H1 (cell line): Measurements from ENCODE around the gene FNDC1. TPM values are rescaled to one million over a fixed set of nuclear protein-coding genes. Genes with fewer than 3 reads are reported as not detected.

Experiments used
- CTCF ChIA-PET: fragments of 300-600 bp; sonication (Branson Sonifier 250); formaldehyde crosslinking; loops from one replicate; lab custom pipeline; 2021; ENCODE audit not compliant: partially characterized antibody; lab: Charles Lee
- POLR2A ChIA-PET: fragments of 300-600 bp; sonication (Branson Sonifier 250); formaldehyde crosslinking; loops from one replicate; lab custom pipeline; 2021; ENCODE audit warnings: inconsistent platforms; ENCODE audit not compliant: partially characterized antibody; lab: Charles Lee
- DNase-seq, 2 experiments: peaks; one replicate each; pipeline versions ENCODE4 v3.0.0 to v3.0.0-alpha.2; 2010 to 2022; ENCODE audit warnings: low spot score in 2 of 2, low read depth in 1 of 2, mixed read lengths in 1 of 2
- FAIRE-seq: peaks from 2 replicates; lab custom pipeline; 2011; peaks lifted over from hg19 to GRCh38; lab: Jason Lieb, UNC
- H2AFZ ChIP-seq: 2 replicates; pipeline ENCODE4 v1.8.1; 2012; ENCODE audit warnings: low read length, inconsistent platforms
- H2AK5ac ChIP-seq: 2 replicates; pipeline ENCODE4 v1.6.1; 2013; ENCODE audit warnings: low read depth, low read length
- H2BK120ac ChIP-seq: replicated peaks from 2 replicates; pipeline ENCODE3; 2013; ENCODE audit warnings: low read depth, low read length, inconsistent platforms
- H2BK12ac ChIP-seq: 2 replicates; pipeline ENCODE4 v1.6.1; 2013; ENCODE audit warnings: low read depth, low read length
- H2BK15ac ChIP-seq: 2 replicates; pipeline ENCODE4 v1.6.1; 2013; ENCODE audit warnings: low read length
- H2BK20ac ChIP-seq: 2 replicates; pipeline ENCODE4 v1.6.1; 2013; ENCODE audit warnings: low read length
- H2BK5ac ChIP-seq: 2 replicates; pipeline ENCODE4 v1.6.1; 2013; ENCODE audit warnings: low read depth, low read length
- H3K14ac ChIP-seq: 2 replicates; pipeline ENCODE4 v1.6.1; 2013; ENCODE audit warnings: inconsistent platforms; ENCODE audit not compliant: insufficient read length
- H3K18ac ChIP-seq: 2 replicates; pipeline ENCODE4 v1.6.1; 2013; ENCODE audit warnings: low read length; ENCODE audit errors: extremely low read depth
- H3K23ac ChIP-seq: 2 replicates; pipeline ENCODE4 v1.6.1; 2013; ENCODE audit warnings: inconsistent platforms; ENCODE audit not compliant: insufficient read length
- H3K23me2 ChIP-seq: 2 replicates; pipeline ENCODE4 v1.6.1; 2013; ENCODE audit warnings: low read depth, low read length
- H3K27ac ChIP-seq: 2 replicates; pipeline ENCODE4 v1.6.1; 2011; ENCODE audit warnings: low read depth, low read length, inconsistent platforms
- H3K27me3 ChIP-seq, 4 experiments: replicated peaks in 1 of 4; 1 replicate in 1 of 4; 2 replicates in 3 of 4; pipeline versions ENCODE4 v1.6.1 to v1.8.1; 2011 to 2013; ENCODE audit warnings: low read length in 3 of 4, mild to moderate bottlenecking in 3 of 4, inconsistent platforms in 2 of 4, mixed read lengths in 2 of 4, moderate library complexity in 1 of 4; ENCODE audit not compliant: control insufficient read depth in 3 of 4, insufficient read depth in 3 of 4; ENCODE audit errors: extremely low read depth in 1 of 4
- H3K36me3 ChIP-seq, 4 experiments: 2 replicates each; pipeline versions ENCODE4 v1.6.1 to v1.8.1; 2011 to 2013; ENCODE audit warnings: mild to moderate bottlenecking in 4 of 4, low read length in 3 of 4, moderate library complexity in 2 of 4, control low read depth in 1 of 4, inconsistent platforms in 1 of 4; ENCODE audit not compliant: insufficient read depth in 4 of 4, control insufficient read depth in 2 of 4
- H3K4ac ChIP-seq: replicated peaks from 2 replicates; pipeline ENCODE3; 2013; ENCODE audit warnings: low read length, low read depth, mixed read lengths, inconsistent platforms; ENCODE audit not compliant: insufficient read length
- H3K4me1 ChIP-seq, 4 experiments: replicated peaks in 1 of 4; 1 replicate in 1 of 4; 2 replicates in 3 of 4; pipeline versions ENCODE4 v1.6.1 to v1.8.1; 2011 to 2013; ENCODE audit warnings: low read length in 3 of 4, inconsistent platforms in 2 of 4, mixed read lengths in 1 of 4; ENCODE audit not compliant: insufficient read depth in 4 of 4, control insufficient read depth in 3 of 4
- H3K4me2 ChIP-seq, 2 experiments: 2 replicates each; pipeline versions ENCODE4 v1.6.1 to v1.8.1; 2011 to 2013; ENCODE audit warnings: low read depth in 2 of 2, low read length in 2 of 2, control low read depth in 1 of 2, inconsistent platforms in 1 of 2, mild to moderate bottlenecking in 1 of 2; ENCODE audit not compliant: insufficient read depth in 1 of 2
- H3K4me3 ChIP-seq, 4 experiments: fragments of 200-600, 300-600 bp in 1 of 4; sonication (generic), shearing (Covaris generic), sonication (Bioruptor Twin) in 1 of 4; 2 replicates each; pipeline versions ENCODE4 v1.5.1 to v1.8.1; 2011 to 2016; ENCODE audit warnings: low read length in 4 of 4, low read depth in 3 of 4, control low read depth in 2 of 4, inconsistent platforms in 2 of 4, mild to moderate bottlenecking in 2 of 4, mixed read lengths in 1 of 4, moderate library complexity in 1 of 4; ENCODE audit not compliant: insufficient read depth in 2 of 4; ENCODE audit errors: extremely low read depth in 1 of 4
- H3K56ac ChIP-seq: replicated peaks from 2 replicates; pipeline ENCODE3; 2013; ENCODE audit warnings: low read depth, mild to moderate bottlenecking, mixed read lengths, low read length, inconsistent platforms; ENCODE audit not compliant: insufficient read length
- H3K79me1 ChIP-seq: 2 replicates; pipeline ENCODE4 v1.6.1; 2013; ENCODE audit warnings: low read depth, low read length, control low read depth
- H3K79me2 ChIP-seq, 2 experiments: 2 replicates each; pipeline versions ENCODE4 v1.6.1 to v1.8.1; 2012 to 2013; ENCODE audit warnings: low read length in 2 of 2, mild to moderate bottlenecking in 2 of 2, inconsistent platforms in 1 of 2; ENCODE audit not compliant: insufficient read depth in 2 of 2, control insufficient read depth in 1 of 2
- H3K9ac ChIP-seq, 4 experiments: replicated peaks in 1 of 4; 1 replicate in 1 of 4; 2 replicates in 3 of 4; pipeline versions ENCODE4 v1.6.1 to v1.8.1; 2011 to 2013; ENCODE audit warnings: low read depth in 3 of 4, low read length in 3 of 4, control low read depth in 2 of 4, mild to moderate bottlenecking in 2 of 4, moderate library complexity in 2 of 4, inconsistent platforms in 1 of 4; ENCODE audit errors: extremely low read depth in 1 of 4
- H3K9me3 ChIP-seq, 2 experiments: 2 replicates each; pipeline versions ENCODE4 v1.6.1 to v1.8.1; 2012 to 2013; ENCODE audit warnings: mild to moderate bottlenecking in 2 of 2, moderate library complexity in 2 of 2, control low read depth in 1 of 2, inconsistent platforms in 1 of 2, low read depth in 1 of 2, low read length in 1 of 2, mixed read lengths in 1 of 2; ENCODE audit not compliant: insufficient read depth in 2 of 2
- H4K20me1 ChIP-seq, 2 experiments: replicated peaks in 1 of 2; 2 replicates each; pipeline versions ENCODE3 to v1.8.1; 2011 to 2013; ENCODE audit warnings: inconsistent platforms in 2 of 2, low read length in 2 of 2, mild to moderate bottlenecking in 1 of 2; ENCODE audit not compliant: insufficient read depth in 2 of 2, control insufficient read depth in 1 of 2
- H4K5ac ChIP-seq: 2 replicates; pipeline ENCODE4 v1.6.1; 2013; ENCODE audit warnings: low read length, low read depth, mixed read lengths, inconsistent platforms; ENCODE audit not compliant: insufficient read length
- H4K8ac ChIP-seq: 2 replicates; pipeline ENCODE4 v1.8.0; 2013; ENCODE audit warnings: mild to moderate bottlenecking, moderate library complexity, low read length, inconsistent platforms; ENCODE audit not compliant: insufficient read depth; ENCODE audit errors: extremely low read depth
- H4K91ac ChIP-seq: replicated peaks from 2 replicates; pipeline ENCODE3; 2013; ENCODE audit warnings: low read length, mixed read lengths, inconsistent platforms; ENCODE audit not compliant: insufficient read length
- ASH2L ChIP-seq: fragments of 200-600, 300-600 bp; sonication (generic); IDR thresholded peaks from one replicate; pipeline ENCODE4 v1.7.1; 2017; ENCODE audit warnings: low read length
- BACH1 ChIP-seq: IDR thresholded peaks from 2 replicates; pipeline ENCODE4 v1.6.1; 2012; ENCODE audit warnings: low read length, improper control_type of control experiment
- CBX8 ChIP-seq: fragments of 300-800, 300-1000 bp; sonication (generic); IDR thresholded peaks from 2 replicates; pipeline ENCODE4 v1.7.1; 2016; ENCODE audit warnings: low read depth, low read length, borderline replicate concordance
- CEBPB ChIP-seq: IDR thresholded peaks from 2 replicates; pipeline ENCODE4 v1.6.1; 2012; ENCODE audit warnings: low read depth, low read length
- HDAC2 ChIP-seq, 2 experiments: fragments of 300-600 bp in 1 of 2; sonication (generic) in 1 of 2; IDR thresholded peaks; 2 replicates each; pipeline ENCODE4 v1.6.1; 2011 to 2012; ENCODE audit warnings: low read depth in 2 of 2, low read length in 2 of 2, mild to moderate bottlenecking in 2 of 2, moderate library complexity in 2 of 2, borderline replicate concordance in 1 of 2, inconsistent platforms in 1 of 2
- PHF8 ChIP-seq: fragments of 200-600 bp; sonication (generic); conservative IDR thresholded peaks from 2 replicates; pipeline ENCODE4 v1.7.1; 2012; ENCODE audit warnings: low read depth, mild to moderate bottlenecking, inconsistent platforms, low read length, moderate library complexity
- POLR2A ChIP-seq, 2 experiments: IDR thresholded peaks; 1 replicate in 1 of 2; 2 replicates in 1 of 2; pipeline ENCODE4 v1.6.1; 2011; ENCODE audit warnings: low read depth in 2 of 2, low read length in 2 of 2, mild to moderate bottlenecking in 2 of 2; ENCODE audit errors: control extremely low read depth in 1 of 2
- POU5F1 ChIP-seq: IDR thresholded peaks from 2 replicates; pipeline ENCODE4 v1.6.1; 2011; ENCODE audit warnings: low read depth, mild to moderate bottlenecking, low read length, moderate library complexity
- RAD21 ChIP-seq, 2 experiments: IDR thresholded peaks in 1 of 2; conservative IDR thresholded peaks in 1 of 2; 2 replicates each; pipeline ENCODE4 v1.6.1; 2011; ENCODE audit warnings: low read depth in 2 of 2, low read length in 2 of 2, improper control_type of control experiment in 1 of 2, inconsistent platforms in 1 of 2, mild to moderate bottlenecking in 1 of 2, moderate library complexity in 1 of 2
- TAF7 ChIP-seq: optimal IDR thresholded peaks from 2 replicates; pipeline ENCODE3; 2011; ENCODE audit warnings: low read depth, mild to moderate bottlenecking, inconsistent platforms, low read length, moderate library complexity, borderline replicate concordance
- YY1 ChIP-seq: IDR thresholded peaks from 2 replicates; pipeline ENCODE4 v1.6.1; 2011; ENCODE audit warnings: low read depth, mild to moderate bottlenecking, low read length
- ZNF274 ChIP-seq: IDR thresholded peaks from 2 replicates; pipeline ENCODE4 v1.7.0; 2012; ENCODE audit warnings: low read length, borderline replicate concordance; ENCODE audit errors: extremely low read depth
- WGBS, 2 experiments: shearing (Covaris generic) in 1 of 2; methylation state at CpG; one replicate each; pipeline versions ENCODE4 v1.1.6 to v1.1.7; 2013 to 2015; ENCODE audit warnings: low lambda C conversion rate in 2 of 2, mixed read lengths in 2 of 2, inconsistent platforms in 1 of 2, low coverage in 1 of 2, missing lambda C conversion rate in 1 of 2; ENCODE audit not compliant: insufficient replicate concordance in 2 of 2, insufficient coverage in 1 of 2, insufficient read length in 1 of 2; ENCODE audit errors: extremely low coverage in 1 of 2, missing lambda C conversion rate in 1 of 2; 5-methylcytosine and 5-hydroxymethylcytosine counted together
- polyA plus RNA-seq, 7 experiments: library from polyadenylated mRNA; depleted of rRNA in 3 of 7; stranded (reverse) in 5 of 7; unstranded in 2 of 7; fragments of >200 nt in 5 of 7; fragments of 200-250 nt in 2 of 7; gene quantifications; 1 replicate in 5 of 7; 2 replicates in 1 of 7; 4 replicates in 1 of 7; pipeline versions ENCODE4 v1.2.1 to v1.2.3, GENCODE V29; 2011 to 2013; ENCODE audit warnings: missing spikeins in 2 of 7, mixed read lengths in 2 of 7
- total RNA-seq: library from RNA; stranded (reverse); fragmentation: NEBNext Ultra II Directional; extraction: Animal tissue kit (Norgen Biotek cat#: 25700); gene quantifications from 2 replicates; pipeline ENCODE4 v1.2.1, GENCODE V29; 2021
- TF ChIP-seq, protein P1 (sequence below): IDR thresholded peaks from 2 replicates; pipeline ENCODE4 v1.6.1; 2012; ENCODE audit warnings: low read length, inconsistent platforms

FNDC1 gene
- total and polyA plus RNA-seq, 2 of the 8 experiments (the other 6 are each of a cell fraction or from before 2014, with no cell fraction given), result 0.06 to 0.30 TPM

DNA sequence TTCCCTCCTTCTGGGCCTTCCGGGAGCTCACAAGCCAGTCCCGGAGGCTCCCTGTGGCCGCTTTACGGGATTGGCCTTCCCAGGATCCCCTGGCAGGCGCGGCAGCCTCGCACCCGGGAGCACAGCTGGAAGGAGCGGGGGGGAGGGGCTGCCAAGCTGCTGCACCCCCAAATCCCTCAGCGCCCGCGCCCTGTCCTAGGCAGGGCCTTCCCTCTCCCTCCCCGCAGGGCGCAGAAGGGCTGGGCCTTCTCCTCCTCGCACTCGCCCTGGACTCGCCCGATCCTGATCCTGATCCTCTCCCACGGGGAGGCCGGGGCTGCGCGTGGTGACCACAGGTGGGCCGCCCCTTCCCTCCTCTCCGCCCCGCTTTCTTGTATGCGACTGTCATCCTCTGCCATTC is 146.4 kb downstream of the FNDC1 start:
- WGBS, 2 experiments, result 91% methylated on average over 16 of the region's 26 CpGs; no CpG with 5 or more reads in 1 of the 2 experiments
- Histone ChIP-seq H2AK5ac (no peak overlapping the region), H3K36me3 (no peaks in the 10 kb centered on the region), H2BK15ac (no peak overlapping the region), H3K4ac (no peak overlapping the region), H2BK12ac (no peak overlapping the region), H2BK120ac (no peak overlapping the region), H3K4me3 (no peak overlapping the region), H4K20me1 (no peaks in the 10 kb centered on the region), H2AFZ (no peak overlapping the region), H3K79me1 (no peaks in the 10 kb centered on the region), H2BK20ac (no peak overlapping the region), H3K27ac (no peak overlapping the region), H4K91ac (no peak overlapping the region), H3K9me3 (peaks cover 83 to 85% of the 10 kb centered on the region in 2 experiments), H3K4me1 (no peaks in the 10 kb centered on the region), H3K27me3 (no peaks in the 10 kb centered on the region), H4K5ac (no peak overlapping the region), H3K4me2 (no peak overlapping the region), H3K14ac (no peak overlapping the region), H3K56ac (no peak overlapping the region), H3K23ac (no peak overlapping the region), H2BK5ac (no peak overlapping the region), H3K23me2 (no peaks in the 10 kb centered on the region), H3K18ac (no peak overlapping the region), H3K9ac (no peak overlapping the region), H3K79me2 (no peaks in the 10 kb centered on the region), H4K8ac (no peak overlapping the region)
- FAIRE-seq (no peak), DNase-seq (no peak)
- ChIA-PET POLR2A (no interaction called here), CTCF (interaction anchor here (1.2 kb wide), 1 partner anchor 13 kb away, joined by 3 read pairs; no protein-coding TSS in a partner anchor)
- no peak for TF ChIP-seq ZNF274
- TF ChIP-seq PHF8, result no peak
- no peak for TF ChIP-seq HDAC2 (IDR thresholded peaks at IDR 0.05; ENCODE audit: borderline replicate concordance in 1 of 2, low read depth in 2 of 2, low read length in 2 of 2)
- TF ChIP-seq ASH2L, result no peak
- TF ChIP-seq TAF7, result no peak
- no peak for TF ChIP-seq POU5F1
- no peak for TF ChIP-seq CBX8
- TF ChIP-seq POLR2A (IDR thresholded peaks at IDR 0.05; ENCODE audit: control extremely low read depth in 1 of 2, low read depth in 2 of 2, low read length in 2 of 2), result no peak
- TF ChIP-seq RAD21 (IDR thresholded peaks at IDR 0.05 in 1 of 2, conservative IDR thresholded peaks at IDR 0.05 in 1 of 2; ENCODE audit: low read depth in 2 of 2, low read length in 2 of 2), result no peak
- TF ChIP-seq, protein P1, sequence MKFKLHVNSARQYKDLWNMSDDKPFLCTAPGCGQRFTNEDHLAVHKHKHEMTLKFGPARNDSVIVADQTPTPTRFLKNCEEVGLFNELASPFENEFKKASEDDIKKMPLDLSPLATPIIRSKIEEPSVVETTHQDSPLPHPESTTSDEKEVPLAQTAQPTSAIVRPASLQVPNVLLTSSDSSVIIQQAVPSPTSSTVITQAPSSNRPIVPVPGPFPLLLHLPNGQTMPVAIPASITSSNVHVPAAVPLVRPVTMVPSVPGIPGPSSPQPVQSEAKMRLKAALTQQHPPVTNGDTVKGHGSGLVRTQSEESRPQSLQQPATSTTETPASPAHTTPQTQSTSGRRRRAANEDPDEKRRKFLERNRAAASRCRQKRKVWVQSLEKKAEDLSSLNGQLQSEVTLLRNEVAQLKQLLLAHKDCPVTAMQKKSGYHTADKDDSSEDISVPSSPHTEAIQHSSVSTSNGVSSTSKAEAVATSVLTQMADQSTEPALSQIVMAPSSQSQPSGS, result no peak
- TF ChIP-seq BACH1, result no peak
- no peak for TF ChIP-seq CEBPB
- TF ChIP-seq YY1, result no peak
